ENCODE data around the gene TGM4. TPM values are rescaled to one million over a fixed set of nuclear protein-coding genes. Genes with fewer than 3 reads are reported as not detected.

Gene TGM4
- total RNA-seq, result not detected in 2 replicates
- total RNA-seq (2013), result not detected
- not detected in 2 replicates for polyA plus RNA-seq
- not detected in 2 replicates for polyA minus RNA-seq

DNA sequence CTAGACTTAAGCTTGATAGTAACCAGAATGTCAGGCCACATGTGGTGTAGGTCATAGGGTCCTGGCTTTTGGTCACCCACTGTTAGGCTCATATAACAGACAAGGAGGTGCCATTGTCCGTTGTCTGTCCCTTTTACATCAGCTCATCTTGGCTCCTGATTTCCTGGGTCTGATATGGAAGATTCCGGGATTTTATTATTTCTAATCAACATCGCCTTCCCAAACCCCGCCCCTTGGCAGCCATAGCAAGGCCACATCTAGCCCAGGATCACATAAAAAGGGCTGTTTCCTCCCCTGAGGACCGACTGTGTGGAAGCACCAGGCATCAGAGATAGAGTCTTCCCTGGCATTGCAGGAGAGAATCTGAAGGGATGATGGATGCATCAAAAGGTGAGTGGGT is at the start of gene TGM4:
TGM4 (plus strand) TSS at position 301 of the 400 bp plus-strand sequence; CDS start at position 372, 71 bp downstream.
- ChIA-PET CTCF (no interaction called here), POLR2A (no interaction called here)
- Mint-ChIP-seq H3K4me3 (no peak within 1 kb of the TSS), H3K27ac (no peak within 1 kb of the TSS), H3K9me3 (ENCODE audit: insufficient read depth) (no peaks in the 10 kb centered on the region), H3K4me1 (no peaks in the 10 kb centered on the region), H3K27me3 (no peaks in the 10 kb centered on the region)
- no peak within 1 kb of the TSS for H2AFZ ChIP-seq (ENCODE audit: insufficient read depth, low read depth, low read length, poor library complexity, severe bottlenecking)
- DNase-seq (no peak), ATAC-seq (ENCODE audit: low read depth) (no peak)
- WGBS (ENCODE audit: insufficient coverage), result 92% methylated on average over 2 of the region's 5 CpGs
- TF ChIP-seq, protein P1, sequence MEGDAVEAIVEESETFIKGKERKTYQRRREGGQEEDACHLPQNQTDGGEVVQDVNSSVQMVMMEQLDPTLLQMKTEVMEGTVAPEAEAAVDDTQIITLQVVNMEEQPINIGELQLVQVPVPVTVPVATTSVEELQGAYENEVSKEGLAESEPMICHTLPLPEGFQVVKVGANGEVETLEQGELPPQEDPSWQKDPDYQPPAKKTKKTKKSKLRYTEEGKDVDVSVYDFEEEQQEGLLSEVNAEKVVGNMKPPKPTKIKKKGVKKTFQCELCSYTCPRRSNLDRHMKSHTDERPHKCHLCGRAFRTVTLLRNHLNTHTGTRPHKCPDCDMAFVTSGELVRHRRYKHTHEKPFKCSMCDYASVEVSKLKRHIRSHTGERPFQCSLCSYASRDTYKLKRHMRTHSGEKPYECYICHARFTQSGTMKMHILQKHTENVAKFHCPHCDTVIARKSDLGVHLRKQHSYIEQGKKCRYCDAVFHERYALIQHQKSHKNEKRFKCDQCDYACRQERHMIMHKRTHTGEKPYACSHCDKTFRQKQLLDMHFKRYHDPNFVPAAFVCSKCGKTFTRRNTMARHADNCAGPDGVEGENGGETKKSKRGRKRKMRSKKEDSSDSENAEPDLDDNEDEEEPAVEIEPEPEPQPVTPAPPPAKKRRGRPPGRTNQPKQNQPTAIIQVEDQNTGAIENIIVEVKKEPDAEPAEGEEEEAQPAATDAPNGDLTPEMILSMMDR (IDR thresholded peaks at IDR 0.05), result no peak
- TF ChIP-seq EZH2 (IDR thresholded peaks at IDR 0.05; ENCODE audit: borderline replicate concordance, insufficient read depth, low read depth, low read length, poor library complexity, severe bottlenecking), result no peak
- H3K4me1 ChIP-seq (ENCODE audit: control insufficient read depth in 2 of 2, insufficient read depth in 2 of 2, low read length in 2 of 2), result no peaks in the 10 kb centered on the region
- intact Hi-C loops (cut with micrococcal nuclease), result no loop called here
- H3K27me3 ChIP-seq (replicated peaks in 1 of 4; ENCODE audit: control extremely low read depth in 1 of 4, control insufficient read depth in 3 of 4, insufficient read depth in 4 of 4, low read length in 3 of 4), result no peaks in the 10 kb centered on the region
- no peak within 1 kb of the TSS for H3K4me2 ChIP-seq (replicated peaks; ENCODE audit: low read depth, low read length, poor library complexity, severe bottlenecking)
- H3K27ac ChIP-seq (ENCODE audit: low read length in 2 of 2), result no peak within 1 kb of the TSS
- H3K36me3 ChIP-seq (replicated peaks in 1 of 2; ENCODE audit: control extremely low read depth in 1 of 2, control insufficient read depth in 1 of 2, extremely low read depth in 1 of 2, insufficient read depth in 2 of 2, low read length in 1 of 2), result no peaks in the 10 kb centered on the region
- H3K4me3 ChIP-seq (ENCODE audit: control extremely low read depth in 1 of 5, extremely low read depth in 1 of 5, insufficient read depth in 1 of 5, low read depth in 2 of 5, low read length in 4 of 5), result no peak within 1 kb of the TSS
- H3K79me2 ChIP-seq (ENCODE audit: control insufficient read depth, insufficient read depth, low read length), result no peaks in the 10 kb centered on the region
- no peak within 1 kb of the TSS for H3K9ac ChIP-seq (ENCODE audit: low read length)
- H3K9me3 ChIP-seq (ENCODE audit: control extremely low read depth in 1 of 3, control insufficient read depth in 2 of 3, insufficient read depth in 1 of 3, low read length in 2 of 3), result no peaks in the 10 kb centered on the region
- no peaks in the 10 kb centered on the region for H4K20me1 ChIP-seq (ENCODE audit: control insufficient read depth, insufficient read depth, low read length, poor library complexity, severe bottlenecking)

DNA sequence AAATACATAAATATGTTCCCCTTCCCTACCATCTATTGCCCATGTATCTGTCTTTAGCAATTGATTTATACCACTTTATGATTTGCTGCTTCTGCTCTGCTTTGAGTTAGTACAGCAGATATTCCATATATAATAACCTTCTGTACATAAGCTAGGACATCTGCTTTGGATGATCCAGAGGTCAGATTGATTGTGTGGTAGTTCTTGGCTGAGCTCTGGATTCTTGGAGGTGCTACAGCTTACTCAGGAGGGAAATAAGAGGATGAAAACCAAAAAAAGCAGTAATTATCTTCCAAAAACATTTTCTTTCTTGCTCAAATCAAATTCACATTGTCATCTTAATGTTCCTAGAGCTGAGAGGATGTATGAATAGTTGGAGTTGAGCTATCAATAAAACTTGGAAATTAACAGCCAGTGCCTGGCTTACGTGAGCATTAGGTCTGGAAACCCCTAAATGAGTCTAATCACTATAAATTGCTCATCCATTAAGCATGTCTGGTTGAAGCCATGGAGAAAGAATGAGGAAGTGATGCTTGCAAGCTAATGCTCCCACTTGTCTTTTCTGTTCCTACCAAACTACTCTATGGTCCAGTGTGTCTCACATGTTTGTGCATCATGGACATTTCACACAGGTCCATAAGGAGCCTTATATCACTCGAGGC is 49.0 kb upstream of the TGM4 start:
- H3K4me3 Mint-ChIP-seq, result no peak overlapping the region
- H3K4me2 ChIP-seq (replicated peaks; ENCODE audit: low read depth, low read length, poor library complexity, severe bottlenecking), result no peak overlapping the region
- no peaks in the 10 kb centered on the region for H3K27me3 Mint-ChIP-seq
- ChIA-PET POLR2A (interaction anchor here (0.5 kb wide), 1 partner anchor 9 kb away, joined by 3 read pairs; no protein-coding TSS in a partner anchor), CTCF (no interaction called here)
- no CpG with 5 or more reads among the region's 2 CpGs for WGBS (ENCODE audit: insufficient coverage)
- H3K9me3 ChIP-seq (ENCODE audit: control extremely low read depth in 1 of 3, control insufficient read depth in 2 of 3, insufficient read depth in 1 of 3, low read length in 2 of 3), result no peaks in the 10 kb centered on the region
- no peaks in the 10 kb centered on the region for H3K27me3 ChIP-seq (replicated peaks in 1 of 4; ENCODE audit: control extremely low read depth in 1 of 4, control insufficient read depth in 3 of 4, insufficient read depth in 4 of 4, low read length in 3 of 4)
- no peak overlapping the region for H3K27ac Mint-ChIP-seq
- ATAC-seq (ENCODE audit: low read depth), result no peak
- no peak overlapping the region for H3K27ac ChIP-seq (ENCODE audit: low read length in 2 of 2)
- intact Hi-C loops (cut with micrococcal nuclease), result no loop called here
- peaks cover 0 to 1% of the 10 kb centered on the region in 2 experiments for H3K36me3 ChIP-seq (replicated peaks in 1 of 2; ENCODE audit: control extremely low read depth in 1 of 2, control insufficient read depth in 1 of 2, extremely low read depth in 1 of 2, insufficient read depth in 2 of 2, low read length in 1 of 2)
- H3K4me3 ChIP-seq (ENCODE audit: control extremely low read depth in 1 of 5, extremely low read depth in 1 of 5, insufficient read depth in 1 of 5, low read depth in 2 of 5, low read length in 4 of 5), result no peak overlapping the region
- TF ChIP-seq EZH2 (IDR thresholded peaks at IDR 0.05; ENCODE audit: borderline replicate concordance, insufficient read depth, low read depth, low read length, poor library complexity, severe bottlenecking), result no peak
- TF ChIP-seq, protein P1 (IDR thresholded peaks at IDR 0.05), result no peak
- no peak for DNase-seq
- no peak overlapping the region for H2AFZ ChIP-seq (ENCODE audit: insufficient read depth, low read depth, low read length, poor library complexity, severe bottlenecking)
- peaks cover 7% of the 10 kb centered on the region for H3K4me1 Mint-ChIP-seq
- H3K4me1 ChIP-seq (ENCODE audit: control insufficient read depth in 2 of 2, insufficient read depth in 2 of 2, low read length in 2 of 2), result peaks cover 0 to 4% of the 10 kb centered on the region in 2 donors
- H4K20me1 ChIP-seq (ENCODE audit: control insufficient read depth, insufficient read depth, low read length, poor library complexity, severe bottlenecking), result no peaks in the 10 kb centered on the region
- no peak overlapping the region for H3K9ac ChIP-seq (ENCODE audit: low read length)
- H3K79me2 ChIP-seq (ENCODE audit: control insufficient read depth, insufficient read depth, low read length), result no peaks in the 10 kb centered on the region
- no peaks in the 10 kb centered on the region for H3K9me3 Mint-ChIP-seq (ENCODE audit: insufficient read depth)
